Epithelial cell of prostate (primary cell): ENCODE results near the gene RIPK1.
"Not testable (repeated sequence)": the region's sequence is repeated elsewhere in the genome, so short reads cannot be mapped to it uniquely, and the experiment has no call there.

Experiments
- DNase-seq: peaks from one replicate; pipeline ENCODE4 v3.0.0-alpha.2; 2011; ENCODE audit warnings: low read depth, low spot score
- H3K27ac ChIP-seq: fragments of 450-650 bp; 2 replicates; pipeline ENCODE4 v1.5.1; 2017; ENCODE audit warnings: mild to moderate bottlenecking

RIPK1 gene

DNA sequence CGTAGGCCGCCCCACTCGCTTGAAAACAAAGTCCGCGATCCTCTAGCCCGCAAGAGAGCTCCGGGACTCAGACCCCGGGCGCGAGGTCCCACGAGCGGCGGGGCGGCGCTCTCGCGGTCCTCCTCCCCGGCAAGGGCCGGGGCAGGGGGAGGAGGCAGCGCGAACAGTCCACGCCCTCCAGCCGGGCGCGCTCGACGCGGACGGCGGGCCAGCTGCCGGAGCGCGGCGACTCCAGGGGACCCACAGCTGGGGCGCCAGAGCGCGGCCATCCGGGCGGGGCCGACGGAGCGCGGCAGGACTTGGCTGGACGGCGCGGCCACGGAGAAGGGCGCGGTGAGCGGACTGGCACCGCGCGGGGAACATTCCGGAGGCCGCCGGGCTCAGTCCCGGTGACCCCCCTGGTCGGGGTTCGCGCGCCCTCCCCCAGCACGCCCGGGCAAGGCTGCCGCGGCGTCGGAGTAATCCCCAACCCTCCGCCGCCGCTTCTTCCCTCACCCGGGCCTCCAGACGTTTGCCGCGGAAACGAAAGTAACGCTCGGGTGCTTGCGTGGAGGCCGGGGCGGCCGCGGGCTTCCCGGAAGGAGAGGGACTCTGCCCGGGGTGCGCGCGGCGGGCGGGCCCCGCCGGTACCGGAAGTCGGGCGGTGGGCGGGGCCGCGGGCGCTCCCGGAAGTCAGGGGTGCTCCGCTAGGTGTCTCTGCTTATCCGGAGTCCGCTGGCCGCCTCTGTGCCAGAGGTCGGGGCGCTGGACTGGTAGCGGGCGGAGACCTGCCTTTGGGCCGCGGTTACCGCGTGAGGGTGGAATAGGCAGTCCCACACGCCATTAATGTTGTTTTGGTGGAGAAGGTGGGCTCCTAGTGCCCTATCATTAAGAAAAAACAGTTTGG, at the start of gene RIPK1:
Gene RIPK1 (plus strand): TSS at position 166 of the 886 bp plus-strand sequence. CDS start 8,330 bp downstream, outside the sequence.
- peak; percentile 51 for DNase-seq
- H3K27ac ChIP-seq, result peak within 1 kb of the TSS; percentile 97

DNA sequence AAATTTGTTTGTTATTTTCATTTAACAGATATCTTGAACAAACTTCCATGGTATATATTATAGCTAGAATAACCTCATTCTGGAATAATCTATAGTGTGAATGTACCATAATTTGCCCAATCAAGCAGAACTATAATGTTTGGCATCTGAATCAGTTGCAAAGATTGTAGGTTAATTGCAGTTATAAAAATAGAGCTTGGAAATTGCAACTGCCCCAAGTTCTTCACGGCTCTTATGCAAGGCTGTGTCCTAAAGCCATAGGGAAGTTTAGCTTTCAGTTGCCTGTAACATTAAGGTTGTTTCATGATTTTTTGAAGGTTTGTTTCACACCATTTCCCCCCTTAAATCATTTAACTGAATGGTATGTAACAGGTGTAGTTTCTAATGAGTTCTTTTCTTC, 49.2 kb upstream of the RIPK1 start:
- no peak overlapping the region for H3K27ac ChIP-seq
- DNase-seq, result no peak

DNA sequence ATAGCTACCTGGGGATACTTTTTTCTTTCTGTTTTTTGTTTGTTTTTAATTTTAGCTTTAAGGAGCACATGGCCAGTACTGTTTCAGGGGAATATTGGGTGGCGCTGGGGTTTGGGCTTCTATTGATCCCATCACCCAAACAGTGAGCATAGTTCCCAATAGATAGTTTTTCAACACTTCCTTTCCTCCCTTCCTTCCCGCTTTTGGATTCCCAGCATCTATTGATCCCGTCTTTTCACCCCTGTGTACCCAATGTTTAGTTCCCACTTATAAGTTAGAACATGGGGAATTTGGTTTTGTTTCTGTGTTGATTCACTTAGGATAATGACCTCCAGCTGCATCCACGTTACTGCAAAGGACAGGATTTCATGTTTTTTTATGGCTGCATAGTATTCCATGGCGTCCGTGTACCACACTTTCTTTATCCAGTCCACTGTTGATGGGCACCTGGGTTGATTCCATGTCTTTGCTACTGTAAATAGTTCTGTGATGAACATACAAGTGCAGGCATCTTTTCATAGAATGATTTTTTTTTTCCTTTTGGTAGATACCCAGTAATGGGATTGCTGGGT, 48.5 kb upstream of the RIPK1 start:
- DNase-seq, result no peak
- no peak overlapping the region for H3K27ac ChIP-seq

DNA sequence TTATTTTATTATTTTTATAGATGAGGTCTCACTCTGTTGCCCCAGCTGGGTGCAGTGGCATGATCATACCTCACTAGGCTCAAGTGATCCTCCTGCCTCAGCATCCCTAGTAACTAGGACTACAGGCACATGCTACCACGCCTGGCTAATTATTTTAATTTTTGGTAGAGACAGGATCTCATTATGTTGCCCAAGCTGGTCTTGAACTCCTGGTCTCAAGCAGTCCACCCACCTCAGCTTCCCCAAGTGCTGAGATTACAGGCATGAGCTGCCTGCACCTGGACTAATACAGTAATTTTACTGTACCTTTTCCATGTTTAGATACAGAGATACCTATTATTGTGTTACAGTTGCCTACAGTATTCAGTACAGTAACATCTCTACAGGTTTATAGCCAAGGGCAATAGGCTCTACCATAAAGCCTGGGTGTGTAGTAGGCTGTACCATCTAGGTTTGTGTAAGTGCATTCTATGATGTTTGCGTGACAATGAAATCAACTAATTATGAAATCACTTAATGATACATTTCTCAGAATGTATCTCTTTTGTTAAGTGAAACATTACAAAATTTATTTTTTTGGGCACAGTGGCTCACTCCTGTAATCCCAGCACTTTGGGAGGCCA, 47.2 kb upstream of the RIPK1 start:
- DNase-seq, H3K27ac ChIP-seq: not testable (repeated sequence)

DNA sequence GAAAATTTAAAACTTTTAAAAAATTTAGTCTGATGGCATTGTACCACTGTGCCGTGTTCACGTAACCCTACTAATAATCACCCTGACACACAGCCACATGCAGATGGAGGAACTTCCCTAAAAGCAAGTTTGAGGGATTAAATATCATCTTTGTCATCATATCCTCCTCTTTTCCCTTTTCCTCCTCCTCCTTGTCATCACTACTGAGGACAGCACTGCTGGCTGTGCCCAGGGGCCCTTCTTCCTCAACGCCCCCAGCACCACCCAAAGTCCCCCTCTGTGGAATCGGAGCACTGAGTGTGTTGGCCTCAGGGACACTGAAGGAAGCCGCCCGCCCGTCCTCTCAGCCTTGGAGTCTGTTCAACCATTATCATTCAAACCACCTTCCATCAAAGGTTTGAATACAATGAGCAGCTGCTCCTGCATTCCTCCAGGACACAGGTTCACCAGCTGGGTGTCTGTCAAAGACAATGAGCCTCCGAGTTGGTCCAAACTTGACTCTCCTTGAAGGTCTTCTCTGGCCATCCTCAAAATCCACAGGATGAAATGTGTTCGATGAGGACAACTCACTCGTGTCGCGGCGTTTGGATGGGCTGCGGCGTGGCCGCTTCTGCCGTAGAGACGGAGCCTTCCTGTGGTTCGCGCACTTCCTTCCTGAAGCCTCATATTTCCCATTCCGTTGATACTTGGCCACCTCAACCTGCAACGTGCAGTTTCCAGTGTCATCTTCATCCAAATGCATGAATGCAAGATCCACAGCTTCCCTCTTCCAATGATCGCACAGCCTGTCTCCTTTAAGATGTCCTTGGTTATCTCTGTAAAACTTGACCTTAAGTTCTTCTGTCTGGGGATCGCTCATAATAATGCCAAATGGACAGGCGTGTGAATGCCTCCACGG, 45.3 kb upstream of the RIPK1 start:
- peak overlapping the region; percentile 58 for H3K27ac ChIP-seq
- no peak for DNase-seq

DNA sequence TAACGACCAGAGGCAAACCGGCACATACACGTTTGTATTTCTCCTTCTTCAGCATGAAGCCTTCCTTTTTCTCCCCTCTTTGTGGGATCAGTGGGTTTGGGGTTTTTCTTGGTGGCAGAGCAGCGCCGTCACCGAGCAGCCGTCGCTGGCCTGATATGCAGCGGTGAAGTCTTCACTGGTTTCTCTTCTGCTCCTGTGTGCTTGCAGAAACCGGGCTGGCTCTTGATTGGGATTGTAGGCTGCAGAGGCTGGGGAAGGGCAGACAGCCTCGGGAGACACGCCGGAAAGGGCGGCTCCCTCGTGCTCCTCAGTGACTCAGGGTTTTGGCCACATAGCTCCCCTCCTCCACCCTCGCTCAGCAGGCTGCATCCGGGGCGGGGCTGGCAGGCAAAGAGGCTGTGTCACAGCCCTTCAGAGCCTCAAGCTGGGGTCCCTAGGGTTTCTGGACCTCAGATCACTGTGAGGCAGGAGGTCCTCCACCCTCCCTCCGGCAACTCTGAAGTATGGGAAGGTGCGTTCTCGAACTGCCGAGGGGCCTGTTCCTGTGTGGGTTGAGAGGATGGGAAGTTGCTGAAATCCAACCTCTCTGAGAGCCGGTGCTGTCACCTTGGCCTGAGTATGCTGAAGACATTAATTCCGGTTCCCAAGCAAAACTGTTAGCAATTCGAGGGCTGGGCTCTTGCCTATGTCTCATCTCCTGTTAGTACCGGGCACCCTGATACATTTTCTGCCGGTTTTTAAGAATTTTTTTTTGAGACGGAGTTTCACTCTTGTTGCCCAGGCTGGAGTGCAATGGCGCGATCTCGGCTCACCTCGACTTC, 44.4 kb upstream of the RIPK1 start:
- peak; percentile 54 for DNase-seq
- peak overlapping the region; percentile 58 for H3K27ac ChIP-seq

DNA sequence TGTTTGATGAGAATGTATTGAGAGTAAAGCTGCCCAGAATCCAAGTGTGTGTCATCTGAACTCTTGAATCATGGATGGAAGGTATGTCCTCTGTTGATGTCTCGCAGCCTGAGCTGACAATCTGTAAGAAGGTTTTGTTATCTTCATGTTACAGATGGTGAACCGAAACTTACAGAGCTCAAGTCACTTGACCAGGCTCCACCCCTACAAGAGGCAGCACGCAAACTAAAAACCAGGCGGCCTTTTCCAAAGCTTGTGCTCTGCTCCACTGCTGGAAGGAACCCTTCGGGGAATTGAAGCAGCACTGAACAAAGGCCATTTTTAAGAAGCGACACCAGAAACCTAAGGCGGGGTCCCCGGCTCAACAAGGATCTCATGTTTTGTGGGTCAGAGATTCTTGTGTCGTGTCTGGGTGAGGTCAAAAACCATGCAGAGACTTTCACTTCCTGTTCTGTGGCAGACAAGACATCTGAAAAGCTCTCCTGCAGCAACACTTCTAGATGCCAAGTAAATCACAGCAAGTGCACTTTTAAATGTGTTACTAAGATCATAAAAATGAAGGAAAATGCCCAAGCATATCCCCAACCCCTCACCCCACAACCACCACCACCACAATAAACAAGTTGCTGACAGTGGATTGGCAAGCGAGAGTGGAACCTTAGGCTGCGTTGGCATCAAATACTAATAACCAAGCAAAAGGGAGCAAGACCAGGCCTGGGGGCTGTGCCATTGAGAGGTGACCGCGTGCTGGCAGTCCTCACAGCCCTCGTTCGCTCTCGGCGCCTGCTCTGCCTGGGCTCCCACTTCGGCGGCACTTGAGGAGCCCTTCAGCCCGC, 41.3 kb upstream of the RIPK1 start:
- no peak for DNase-seq
- H3K27ac ChIP-seq, result no peak overlapping the region

DNA sequence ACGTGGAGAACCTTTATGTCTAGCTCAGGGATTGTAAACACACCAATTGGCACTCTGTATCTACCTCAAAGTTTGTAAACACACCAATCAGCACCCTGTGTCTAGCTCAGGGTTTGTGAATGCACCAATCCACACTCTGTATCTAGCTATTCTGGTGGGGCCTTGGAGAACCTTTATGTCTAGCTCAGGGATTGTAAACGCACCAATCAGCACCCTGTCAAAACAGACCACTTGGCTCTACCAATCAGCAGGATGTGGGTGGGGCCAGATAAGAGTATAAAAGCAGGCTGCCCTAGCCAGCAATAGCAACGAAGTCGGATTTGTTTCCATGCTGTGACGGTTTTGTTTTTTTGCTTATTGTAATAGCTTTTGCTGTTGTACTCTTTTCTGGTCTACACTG, 40.1 kb upstream of the RIPK1 start:
- not testable (repeated sequence) for DNase-seq, H3K27ac ChIP-seq

DNA sequence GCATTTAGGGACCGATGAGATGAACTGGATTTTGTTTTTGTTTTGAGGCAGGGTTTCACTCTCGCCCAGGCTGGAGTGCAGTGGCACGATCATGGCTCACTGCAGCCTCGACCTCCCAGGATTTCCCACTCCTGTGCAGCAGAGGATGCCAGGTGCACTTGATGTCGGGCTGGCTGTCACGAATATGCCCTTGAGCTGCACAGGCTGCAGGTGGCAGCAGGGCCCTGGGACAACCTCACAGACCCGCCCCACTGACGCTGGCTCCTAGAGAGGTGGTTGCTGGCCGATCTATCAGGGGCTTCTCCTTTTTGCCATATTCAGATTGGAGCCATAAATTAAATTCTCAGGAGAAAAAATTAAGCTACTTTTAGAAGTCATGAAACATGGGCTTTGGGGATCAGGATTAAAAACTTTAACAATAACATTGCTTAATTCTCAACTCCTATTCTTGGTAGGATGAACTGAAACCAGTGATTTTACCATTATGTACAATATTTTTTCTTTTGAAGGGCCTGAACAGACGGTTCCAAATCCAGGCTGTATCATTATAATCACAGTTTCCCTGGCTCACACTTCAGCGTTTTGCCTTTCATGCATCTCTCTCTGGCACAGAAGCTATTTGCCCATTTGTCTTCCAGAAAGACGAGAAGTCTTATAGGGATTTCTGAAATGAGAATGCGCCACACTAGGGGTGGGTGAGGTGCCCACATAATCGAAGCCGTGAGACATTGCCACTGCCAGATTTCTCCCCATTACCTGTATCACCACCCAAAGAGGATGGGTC, 36.2 kb upstream of the RIPK1 start:
- no peak for DNase-seq
- H3K27ac ChIP-seq, result no peak overlapping the region

DNA sequence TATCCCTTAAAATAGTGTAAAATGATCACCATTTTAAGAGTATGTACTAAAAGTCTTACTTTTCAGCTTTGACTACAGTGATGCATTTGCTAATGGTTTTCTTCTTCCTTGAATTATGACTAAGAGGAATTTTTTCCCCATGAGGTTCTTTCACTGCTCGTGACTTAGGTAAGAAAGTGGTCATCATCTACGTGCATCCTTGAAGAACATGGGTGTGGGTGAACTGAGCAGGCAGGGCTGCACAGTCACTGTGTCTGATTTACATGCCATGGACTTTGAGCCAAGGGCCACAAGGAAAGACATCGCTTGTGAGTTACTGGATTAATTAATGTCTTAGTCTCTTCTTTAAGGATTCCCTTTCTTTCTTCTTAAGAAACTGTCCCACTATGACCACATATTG, 35.3 kb upstream of the RIPK1 start:
- peak; percentile 51 for DNase-seq

DNA sequence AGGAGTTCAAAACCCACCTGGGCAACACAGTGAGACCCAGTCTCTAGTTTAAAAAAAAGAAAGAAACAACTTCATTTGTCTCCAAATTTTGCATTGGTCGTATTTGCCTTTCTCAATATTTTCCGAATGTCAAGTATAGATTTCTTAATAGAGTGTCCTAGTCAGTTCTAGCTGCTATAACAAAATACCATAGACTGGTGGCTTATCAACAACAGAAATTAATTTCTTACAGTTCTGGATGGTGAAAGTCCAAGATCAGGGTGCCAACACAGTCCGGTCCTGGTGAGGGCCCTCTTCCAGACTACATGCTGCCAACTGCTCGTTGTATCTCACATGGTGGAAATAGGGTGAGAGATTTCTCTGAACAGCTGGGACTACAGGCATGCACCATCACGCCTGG, 34.6 kb upstream of the RIPK1 start:
- no peak for DNase-seq
- H3K27ac ChIP-seq, result peak overlapping the region; percentile 26

More for the DNA sequence above, 35.3 kb upstream of the RIPK1 start:
- peak overlapping the region; percentile 26 for H3K27ac ChIP-seq

DNA sequence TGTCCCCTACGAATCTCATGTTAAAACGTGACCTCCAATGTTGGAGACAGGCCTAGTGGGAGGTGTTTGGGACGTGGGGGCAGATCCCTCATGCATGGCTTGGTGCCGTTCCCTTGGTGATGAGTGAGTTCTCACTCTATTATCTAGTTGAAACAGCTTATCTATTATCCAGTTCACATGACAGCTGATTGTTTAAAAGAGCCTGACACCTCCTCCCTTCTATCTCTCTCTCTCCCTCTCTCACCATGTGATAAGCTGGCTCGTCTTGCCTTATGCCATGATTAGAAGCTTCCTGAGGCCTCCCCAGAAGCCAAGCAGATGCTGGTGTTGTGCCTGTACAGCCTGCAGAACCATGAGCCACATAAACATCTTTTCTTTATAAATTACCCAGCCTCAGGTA, 32.9 kb upstream of the RIPK1 start:
- DNase-seq, result no peak
- no peak overlapping the region for H3K27ac ChIP-seq

DNA sequence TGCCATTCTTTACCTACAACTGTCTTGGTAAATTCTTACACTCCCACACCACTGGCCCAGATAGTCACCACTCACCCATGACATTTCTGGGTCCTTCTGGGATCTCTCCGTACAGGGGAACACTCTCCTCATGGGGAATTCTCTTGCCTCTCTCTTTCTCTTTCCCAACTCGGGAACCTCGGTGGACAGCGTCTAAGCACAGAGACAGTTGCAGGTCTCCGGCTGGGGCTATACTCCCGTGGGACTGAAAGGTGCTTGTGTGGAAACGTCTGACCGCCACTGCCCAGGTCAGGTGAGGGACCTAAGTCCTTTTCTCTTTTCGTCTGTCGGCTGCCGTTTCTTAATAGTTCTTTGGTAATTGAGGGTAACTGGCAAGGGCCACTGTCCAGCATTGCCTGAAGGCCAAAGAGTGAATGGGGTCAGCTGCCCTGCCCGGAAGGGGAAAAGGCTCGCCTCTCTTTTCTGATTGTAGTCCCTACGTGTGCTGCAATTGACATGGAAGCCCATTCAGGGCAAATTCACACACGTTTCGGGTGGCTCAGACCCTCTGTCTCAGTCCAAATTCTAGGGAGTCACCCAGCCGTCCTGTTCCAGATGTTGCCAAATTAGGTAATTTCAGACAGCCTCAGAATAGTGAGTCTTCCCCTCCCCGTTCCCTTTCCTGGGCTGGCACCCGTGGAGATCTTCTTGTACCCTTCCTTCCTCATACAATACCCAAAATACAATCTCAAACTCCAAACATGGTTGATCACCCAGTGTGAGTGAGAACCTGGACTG, 31.2 kb upstream of the RIPK1 start:
- no peak for DNase-seq
- no peak overlapping the region for H3K27ac ChIP-seq

DNA sequence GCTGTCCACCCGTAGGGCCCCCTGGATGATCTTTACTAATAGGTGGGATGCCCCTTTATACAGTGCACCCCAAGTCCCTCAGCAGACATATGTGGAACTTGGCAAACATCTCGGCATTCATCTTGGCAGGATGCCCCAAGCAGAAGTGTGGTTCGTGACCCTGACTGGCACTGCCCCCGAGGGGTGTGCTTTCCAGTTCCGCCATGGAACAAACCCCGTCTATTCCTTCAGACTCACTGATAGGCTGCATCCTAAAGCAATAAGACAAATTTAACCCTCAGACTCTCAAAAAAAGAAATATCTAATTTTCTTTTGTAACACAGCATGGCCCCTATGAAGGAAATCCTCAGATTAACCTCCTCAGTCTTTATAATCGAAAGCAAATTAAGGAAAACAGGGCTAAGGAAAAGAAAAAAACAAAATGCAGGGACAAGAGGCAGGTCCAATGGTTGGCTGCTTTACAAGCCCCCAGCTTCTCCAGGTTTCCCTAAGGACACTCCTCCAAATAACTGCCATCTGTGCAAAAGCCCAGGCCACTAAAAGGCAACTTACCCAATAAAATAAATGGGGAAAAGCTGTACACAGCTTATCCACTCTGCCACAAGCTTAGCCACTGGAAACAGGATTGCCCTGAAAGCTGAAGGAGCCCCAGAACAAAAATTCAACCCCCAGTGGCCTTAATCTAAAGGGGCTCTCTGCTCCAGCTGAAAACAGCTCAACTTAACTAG, 30.5 kb upstream of the RIPK1 start:
- H3K27ac ChIP-seq, result no peak overlapping the region
- DNase-seq, result no peak

DNA sequence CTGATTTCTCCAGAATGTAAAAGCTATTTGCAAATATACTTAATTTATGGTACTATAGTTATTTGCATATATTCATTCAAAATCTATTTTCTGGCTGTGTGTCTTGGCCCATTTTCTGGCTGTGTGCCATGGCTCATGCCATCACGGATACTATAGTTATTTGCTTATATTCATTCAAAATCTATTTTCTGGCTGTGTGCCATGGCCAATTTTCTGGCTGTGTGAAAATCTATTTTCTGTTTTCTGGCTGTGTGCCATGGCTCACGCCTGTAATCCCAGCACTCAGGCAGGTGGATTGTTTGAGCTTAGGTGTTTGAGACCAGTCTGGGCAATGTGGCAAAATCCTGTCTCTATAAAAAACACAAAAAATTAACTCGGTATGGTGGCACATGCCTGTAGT, 28.9 kb upstream of the RIPK1 start:
- no peak for DNase-seq
- no peak overlapping the region for H3K27ac ChIP-seq

DNA sequence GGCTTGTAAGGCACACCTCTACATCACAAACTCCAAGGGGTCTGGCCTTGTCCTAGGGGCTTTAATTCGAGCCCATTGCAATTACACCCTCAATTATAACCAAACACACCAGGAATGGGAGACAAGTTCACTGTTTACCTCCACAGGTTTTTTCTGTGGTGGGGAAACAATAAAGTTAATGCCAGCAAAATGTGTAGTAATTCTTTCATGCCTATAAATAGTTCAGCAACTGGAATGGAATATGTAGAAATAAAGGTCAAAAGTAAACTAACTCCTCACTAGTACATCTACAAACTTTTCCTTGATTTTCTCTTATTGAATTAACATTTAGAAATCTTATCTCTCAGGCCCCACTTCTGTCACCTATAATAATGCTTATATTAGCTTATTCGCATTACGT, 27.1 kb upstream of the RIPK1 start:
- DNase-seq, result no peak
- no peak overlapping the region for H3K27ac ChIP-seq
